Prostate gland (tissue), 2 donors: Measurements from ENCODE around the gene CFAP46.

ENCODE experiments used
- CTCF ChIP-seq, 4 experiments: fragments of 200-600 bp in 2 of 4; fragments of 450-650 bp in 2 of 4; sonication (generic) in 2 of 4; IDR thresholded peaks; 1 replicate in 3 of 4; 2 replicates in 1 of 4; pipeline ENCODE4 v1.5.1; 2016 to 2019; ENCODE audit warnings: antibody characterized with exemption in 4 of 4, mild to moderate bottlenecking in 2 of 4, moderate library complexity in 2 of 4
- POLR2AphosphoS5 ChIP-seq: sonication (generic); formaldehyde crosslinking; IDR thresholded peaks from one replicate; pipeline ENCODE4 v1.6.1; 2017; ENCODE audit warnings: antibody characterized with exemption

GRCh38 chr10:132790934-132791829, 151.2 kb downstream of the CFAP46 start:
- TF ChIP-seq CTCF (IDR thresholded peaks at IDR 0.05) (no peak), POLR2AphosphoS5 (no peak)
